ENCODE data around the gene UBA6. TPM values are rescaled to one million over a fixed set of nuclear protein-coding genes. Genes with fewer than 3 reads are reported as not detected.

The UBA6 gene
- 63.5 and 72.2 TPM in 2 replicates for total RNA-seq (2021)
- long read RNA-seq, full-length matches to known transcripts = 30 of 53 reads
- long read RNA-seq, partial matches to known transcripts = 15 of 53 reads
- long read RNA-seq, other reads (novel, unspliced or antisense) = 8 of 53 reads

DNA sequence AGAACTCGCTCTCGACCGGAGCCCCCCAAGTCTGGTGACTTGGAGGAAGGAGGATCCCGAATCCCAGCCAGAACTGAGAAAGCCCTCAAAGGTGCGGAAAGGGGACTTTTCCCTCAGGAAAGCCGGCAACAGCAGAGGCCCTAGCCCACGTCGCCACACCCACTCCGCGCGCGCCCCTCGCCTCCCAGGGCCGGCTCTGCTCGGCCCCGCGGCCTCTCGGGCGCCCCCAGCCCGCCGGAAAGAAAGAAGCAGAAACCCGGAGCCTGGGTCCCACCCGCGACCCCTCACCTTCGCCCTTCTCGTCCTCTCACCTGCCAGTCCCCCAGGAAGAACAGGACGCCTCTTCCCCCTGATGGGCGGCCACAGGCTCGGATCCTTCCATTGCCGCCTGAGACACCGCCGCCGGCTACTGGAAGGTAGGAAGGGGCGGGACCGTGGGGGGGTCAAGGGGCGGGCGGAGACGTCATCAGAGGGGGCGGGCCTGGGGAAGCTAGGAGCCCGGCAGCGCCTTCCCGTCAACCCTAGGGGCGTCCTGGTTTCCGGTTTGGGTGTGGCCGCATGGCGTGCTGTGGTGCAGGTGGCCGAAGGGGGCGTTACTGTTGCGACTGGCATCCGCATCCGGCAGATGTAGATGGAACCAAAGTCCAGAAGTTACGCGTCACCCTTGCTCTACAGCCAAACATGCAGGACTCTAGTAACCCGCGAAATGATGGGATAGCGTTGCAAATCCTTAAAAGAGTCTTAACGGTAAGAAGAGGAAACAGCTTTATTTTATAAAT lies at the start of gene UBA6:
UBA6 (minus strand) TSS at position 418 of the 779 bp plus-strand sequence; CDS start at position 382, 36 bp downstream.
- H3K23ac ChIP-seq (ENCODE audit: insufficient read length, low read depth, low read length) = no peak within 1 kb of the TSS
- Mint-ChIP-seq H3K36me3 (ENCODE audit: insufficient read depth in 1 of 3, low read depth in 3 of 3) (peaks cover 6 to 16% (median 11%) of the 10 kb centered on the region in 3 experiments), H3K4me1 (peaks cover 13 to 15% of the 10 kb centered on the region in 2 experiments), H3K27me3 (ENCODE audit: low read depth) (no peaks in the 10 kb centered on the region), H3K4me3 (peak within 1 kb of the TSS; percentile 84 to 88), H3K9me3 (no peaks in the 10 kb centered on the region; a peak in 1 of 5 replicates), H3K27ac (peak within 1 kb of the TSS; percentile 79 to 96 (median 92); a peak in 6 of 7 replicates)
- H3K4me1 ChIP-seq (ENCODE audit: insufficient read depth, low read length) = no peaks in the 10 kb centered on the region
- no peak within 1 kb of the TSS for H2AK5ac ChIP-seq (ENCODE audit: insufficient read length, low read length)
- no peaks in the 10 kb centered on the region for H4K20me1 ChIP-seq (ENCODE audit: control insufficient read depth, insufficient read depth, insufficient read length)
- H3K56ac ChIP-seq (ENCODE audit: insufficient read length, low read depth, low read length) = no peak within 1 kb of the TSS
- H3K79me1 ChIP-seq (ENCODE audit: insufficient read depth, low read depth, low read length, poor library complexity, severe bottlenecking) = peaks cover 9% of the 10 kb centered on the region
- H3K27me3 ChIP-seq (ENCODE audit: insufficient read depth, low read length) = no peaks in the 10 kb centered on the region
- no peak within 1 kb of the TSS for H4K8ac ChIP-seq (replicated peaks; ENCODE audit: insufficient read length, low read depth, low read length)
- no peak within 1 kb of the TSS for H2BK5ac ChIP-seq (ENCODE audit: insufficient read length, low read length)
- H2AFZ ChIP-seq (ENCODE audit: low read length) = no peak within 1 kb of the TSS
- no peak within 1 kb of the TSS for H2BK15ac ChIP-seq (ENCODE audit: low read depth, low read length)
- no peak within 1 kb of the TSS for H2BK20ac ChIP-seq (ENCODE audit: low read depth, low read length, poor library complexity, severe bottlenecking)
- no peak within 1 kb of the TSS for H4K5ac ChIP-seq (ENCODE audit: insufficient read length, low read depth, low read length)
- H3K14ac ChIP-seq (ENCODE audit: insufficient read depth, low read length) = peak within 1 kb of the TSS; percentile 94
- no peak within 1 kb of the TSS for H4K91ac ChIP-seq (ENCODE audit: insufficient read length, low read depth, low read length)
- no peak within 1 kb of the TSS for H3K4ac ChIP-seq (ENCODE audit: low read depth, low read length)
- H3K9me3 ChIP-seq (ENCODE audit: control insufficient read depth, low read depth, low read length) = no peaks in the 10 kb centered on the region
- no CpG with 5 or more reads among the region's 57 CpGs for WGBS (ENCODE audit: extremely low coverage, insufficient read length, low lambda C conversion rate)
- H3K79me2 ChIP-seq (ENCODE audit: insufficient read depth, low read length) = peaks cover 18% of the 10 kb centered on the region
- no peak within 1 kb of the TSS for H3K27ac ChIP-seq (ENCODE audit: insufficient read length, low read depth, low read length)
- H3K18ac ChIP-seq (ENCODE audit: insufficient read length, low read depth, low read length) = peak within 1 kb of the TSS; percentile 88
- no peaks in the 10 kb centered on the region for H3K23me2 ChIP-seq (ENCODE audit: insufficient read length, low read depth, low read length, poor library complexity, severe bottlenecking)
- no peak within 1 kb of the TSS for H2BK120ac ChIP-seq (ENCODE audit: low read depth, low read length, poor library complexity, severe bottlenecking)
- peak; percentile 98 for DNase-seq
- no peak within 1 kb of the TSS for H3T11ph ChIP-seq (ENCODE audit: low read length)
- H2BK12ac ChIP-seq (ENCODE audit: insufficient read length, low read depth, low read length) = no peak within 1 kb of the TSS
- TF ChIP-seq CTCF (conservative IDR thresholded peaks at IDR 0.05) = peak; percentile 50
- peak within 1 kb of the TSS; percentile 92 for H3K9ac ChIP-seq (ENCODE audit: extremely low read depth, insufficient read length, low read length)
- H3K4me2 ChIP-seq (ENCODE audit: insufficient read depth, insufficient read length, low read length) = peak within 1 kb of the TSS; percentile 78

Measured in H9 (cell line).